Activated T-cell treated with anti-CD3 and anti-CD28 coated beads, Interleukin-2, amount 50 U/mL, for 1 hour (primary cell): ENCODE measurements around the gene ENTREP1.
"Not testable (repeated sequence)": the region's sequence is repeated elsewhere in the genome, so short reads cannot be mapped to it uniquely, and the experiment has no call there.

Source experiments
- DNase-seq: peaks from one replicate; pipeline ENCODE4 v3.0.0-alpha.2; 2020

The ENTREP1 gene

GRCh38 chr9:69377291-69377690, 52.3 kb downstream of the ENTREP1 start:
- DNase-seq = no peak

- DNase-seq = no peak
These were observed 53.0 kb downstream of the ENTREP1 start for GRCh38 chr9:69377981-69378380.

DNA sequence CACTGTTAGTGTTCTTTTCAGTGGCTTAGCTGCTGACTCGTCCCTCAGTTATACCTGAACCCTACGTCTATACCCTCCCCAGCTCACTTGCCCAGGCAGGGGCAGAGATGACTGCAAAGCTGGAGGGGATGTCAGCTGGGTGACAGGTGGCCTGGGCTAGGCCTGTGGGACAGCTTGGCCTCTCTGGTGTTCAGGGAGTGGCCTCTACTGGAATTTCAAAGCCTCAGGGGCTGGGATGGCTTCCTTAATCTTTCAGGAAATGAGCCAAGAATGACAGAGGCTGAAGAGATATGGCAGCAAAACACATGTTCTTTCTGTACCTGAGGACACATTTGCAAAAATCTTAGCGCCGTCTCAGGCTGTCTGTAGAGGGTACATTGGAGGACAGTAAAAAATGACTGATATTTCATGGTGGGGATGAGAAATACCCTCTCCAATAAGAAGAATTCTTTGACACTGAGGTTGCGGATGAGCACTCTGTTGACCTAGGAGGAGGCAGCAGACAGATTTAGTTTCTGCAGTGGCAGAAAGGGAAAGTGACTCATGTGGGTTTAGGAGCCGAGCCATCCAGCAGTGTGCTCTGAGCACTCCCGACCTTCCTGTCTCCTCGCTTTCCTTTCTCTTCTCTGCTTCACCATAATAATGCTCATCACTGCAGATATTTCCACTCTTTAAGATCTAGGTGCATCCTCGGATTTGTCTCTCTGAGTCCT, 54.4 kb downstream of the ENTREP1 start:
- no peak for DNase-seq

- no peak for DNase-seq
These were observed 55.3 kb downstream of the ENTREP1 start for GRCh38 chr9:69380301-69380700.

DNA sequence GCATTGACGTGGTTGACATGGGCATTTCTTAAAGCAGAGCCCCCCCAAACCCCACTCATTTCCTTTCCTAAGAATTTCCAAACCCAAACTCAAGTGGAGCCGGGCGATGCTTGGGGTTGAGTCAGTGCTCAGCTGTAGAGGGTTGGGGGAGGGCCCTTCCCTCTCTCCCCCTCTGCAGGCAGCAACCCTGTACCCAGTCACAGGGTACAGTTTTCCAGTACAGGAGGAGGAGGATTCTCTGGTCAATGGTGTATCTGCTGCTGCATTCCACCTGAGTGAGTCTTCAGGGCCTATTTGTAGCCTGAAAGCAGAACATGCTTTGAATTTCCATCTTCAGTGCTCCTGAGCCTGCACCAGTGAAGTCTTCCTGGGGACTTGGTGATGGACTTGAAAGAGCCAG, 55.8 kb downstream of the ENTREP1 start:
- no peak for DNase-seq

- DNase-seq = no peak
These were observed 57.1 kb downstream of the ENTREP1 start for GRCh38 chr9:69382135-69382534.

DNA sequence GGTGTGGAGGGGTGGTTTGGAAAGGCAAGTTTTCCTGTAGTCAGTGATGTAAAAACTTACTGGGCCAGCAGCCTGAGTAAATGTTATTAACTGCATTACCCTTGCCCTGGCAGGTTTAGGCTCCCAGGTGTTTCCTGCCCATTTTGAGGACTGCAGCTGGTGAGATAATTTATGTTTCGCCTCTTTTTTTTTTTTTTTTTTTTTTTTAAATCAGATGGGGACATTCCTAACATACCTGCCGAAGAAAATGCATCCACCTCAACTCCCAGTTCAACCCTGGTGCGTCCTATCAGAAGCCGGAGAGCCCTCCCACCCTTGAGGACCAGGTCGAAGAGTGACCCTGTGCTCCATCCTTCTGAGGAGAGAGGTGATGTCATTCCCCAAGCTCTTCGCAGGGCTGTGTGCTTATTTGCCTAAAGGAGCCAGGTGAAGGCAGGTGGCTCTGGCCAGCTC, 60.6 kb downstream of the ENTREP1 start:
- DNase-seq = no peak

- no peak for DNase-seq
These were observed 61.6 kb downstream of the ENTREP1 start for GRCh38 chr9:69386651-69387050.

GRCh38 chr9:69388596-69388995, 63.6 kb downstream of the ENTREP1 start:
- no peak for DNase-seq

GRCh38 chr9:69389437-69389995, 64.5 kb downstream of the ENTREP1 start:
- no peak for DNase-seq

DNA sequence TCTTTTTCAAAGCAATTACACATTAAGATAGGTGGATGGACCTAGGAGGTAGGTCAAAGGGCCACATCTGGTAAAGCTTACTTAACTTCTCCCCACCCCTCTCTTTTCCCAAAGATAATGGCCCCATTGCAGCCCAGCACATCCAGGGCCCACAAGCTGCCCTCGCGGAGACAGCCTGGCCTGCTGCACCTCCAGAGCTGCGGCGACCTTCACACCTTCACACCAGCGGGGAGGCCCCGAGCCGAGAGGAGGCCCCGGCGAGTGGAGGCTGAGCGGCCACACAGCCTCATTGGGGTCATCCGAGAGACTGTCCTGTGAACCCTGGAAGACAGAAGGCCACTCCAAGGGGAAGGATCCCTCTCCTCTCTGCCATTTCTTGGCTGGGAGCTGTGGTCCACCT, 66.5 kb downstream of the ENTREP1 start:
- DNase-seq = no peak

DNA sequence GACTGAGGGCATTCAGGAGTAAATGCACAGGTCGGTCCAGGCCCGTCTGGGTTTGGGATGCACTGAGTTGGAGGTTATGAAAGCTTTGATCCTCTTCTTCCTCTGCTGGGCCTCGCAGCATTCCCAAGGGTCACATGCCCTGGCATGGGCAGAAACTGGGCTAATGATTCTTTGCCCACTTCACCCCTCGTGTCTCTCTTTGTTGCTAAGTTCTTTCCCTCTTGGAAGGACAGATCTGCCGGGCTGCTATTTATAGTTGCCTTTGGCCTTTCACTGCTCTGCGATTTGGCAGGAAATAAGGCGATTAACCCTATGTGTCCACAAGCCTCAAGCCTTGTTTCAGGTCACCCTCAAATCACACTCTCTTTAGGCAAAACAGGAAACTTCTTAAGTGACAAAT, 66.9 kb downstream of the ENTREP1 start:
- no peak for DNase-seq

GRCh38 chr9:69392826-69393225, 67.8 kb downstream of the ENTREP1 start:
- no peak for DNase-seq

- no peak for DNase-seq
These were observed 68.4 kb downstream of the ENTREP1 start for GRCh38 chr9:69393425-69393824.

GRCh38 chr9:69395718-69396117, 70.7 kb downstream of the ENTREP1 start:
- no peak for DNase-seq

- no peak for DNase-seq
These were observed 71.7 kb downstream of the ENTREP1 start for GRCh38 chr9:69396759-69397158.

DNA sequence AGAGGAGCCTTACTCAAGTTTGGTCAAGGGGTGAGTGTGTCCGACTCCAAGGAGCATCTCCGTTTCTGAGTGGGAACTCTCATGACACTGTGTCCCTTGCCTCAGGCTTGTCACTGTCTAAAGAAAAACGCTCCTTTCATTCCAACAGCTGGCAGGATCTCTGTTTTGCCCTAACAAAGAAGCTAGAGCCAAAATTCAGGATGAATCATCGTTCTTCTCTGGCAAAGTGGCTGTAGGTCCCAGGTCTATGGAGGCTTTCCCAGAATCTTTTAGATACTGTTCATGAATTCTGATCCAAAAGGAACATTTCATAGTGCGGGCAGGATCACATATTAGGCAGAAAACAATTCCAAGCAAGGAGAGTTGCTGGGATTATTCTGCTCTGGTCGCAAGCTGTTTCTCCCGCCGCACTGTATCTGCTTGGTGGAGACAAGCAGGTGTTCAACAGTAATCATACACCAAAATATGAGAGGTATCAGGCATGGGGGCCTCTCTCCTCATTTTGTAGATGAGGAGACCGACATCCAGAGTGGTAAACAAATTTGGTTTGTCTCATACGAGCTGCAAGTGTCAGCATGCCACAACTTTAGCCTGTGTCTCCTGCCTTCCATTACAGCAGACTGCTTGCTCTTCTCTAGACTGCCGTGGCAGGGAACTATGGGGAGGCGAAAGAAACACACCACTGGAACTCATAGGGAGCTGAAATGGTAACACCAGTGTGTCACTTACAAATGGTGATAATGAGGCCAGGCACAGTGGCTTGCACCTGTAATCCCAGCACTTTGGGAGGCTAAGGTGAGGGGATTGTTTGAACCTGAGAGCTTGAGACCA, 72.6 kb downstream of the ENTREP1 start:
- no peak for DNase-seq

DNA sequence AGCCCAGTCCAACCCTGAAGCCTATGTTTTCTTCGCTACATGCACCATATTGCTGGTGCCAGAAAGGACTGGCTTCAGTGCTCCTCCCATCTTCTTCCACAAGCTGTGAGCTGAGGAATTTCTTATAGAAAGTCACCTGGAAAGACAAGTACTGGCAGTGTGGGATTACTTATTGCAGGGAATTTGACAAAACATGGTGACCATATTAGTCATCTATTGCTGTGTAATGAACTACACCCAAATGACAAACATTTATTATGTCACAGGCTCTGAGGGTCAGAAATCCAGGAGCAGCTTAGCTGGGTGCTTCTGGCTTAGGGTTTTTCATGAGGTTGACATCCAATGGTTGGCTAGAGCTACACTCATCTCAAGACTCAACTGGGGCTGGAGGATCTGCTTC, 75.5 kb downstream of the ENTREP1 start:
- no peak for DNase-seq

- not testable (repeated sequence) for DNase-seq
These were observed 84.9 kb downstream of the ENTREP1 start for GRCh38 chr9:69409936-69410335.

GRCh38 chr9:69411246-69411645, 86.2 kb downstream of the ENTREP1 start:
- DNase-seq = no peak

GRCh38 chr9:69411931-69412740, 87.1 kb downstream of the ENTREP1 start:
- no peak for DNase-seq

DNA sequence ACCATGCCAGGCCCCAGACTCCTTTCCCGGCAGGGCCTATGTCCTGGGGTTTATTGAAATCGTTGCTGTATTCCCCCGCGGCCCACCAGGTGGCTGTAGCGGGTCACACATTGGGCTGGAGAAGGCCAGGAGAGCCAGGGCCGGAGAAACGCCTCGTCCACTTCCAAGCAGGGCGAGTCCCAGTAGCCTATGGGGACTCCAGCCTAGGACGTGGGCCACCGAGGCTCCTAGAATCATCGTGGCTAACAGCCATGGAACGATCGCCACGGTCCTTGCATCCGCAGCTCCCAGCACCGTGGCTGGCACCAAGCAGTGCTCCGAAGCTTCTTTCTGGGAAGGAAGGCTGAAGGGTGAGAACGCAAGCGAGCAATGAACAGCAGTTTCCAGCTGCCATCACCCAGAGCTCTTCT, 87.7 kb downstream of the ENTREP1 start:
- no peak for DNase-seq

DNA sequence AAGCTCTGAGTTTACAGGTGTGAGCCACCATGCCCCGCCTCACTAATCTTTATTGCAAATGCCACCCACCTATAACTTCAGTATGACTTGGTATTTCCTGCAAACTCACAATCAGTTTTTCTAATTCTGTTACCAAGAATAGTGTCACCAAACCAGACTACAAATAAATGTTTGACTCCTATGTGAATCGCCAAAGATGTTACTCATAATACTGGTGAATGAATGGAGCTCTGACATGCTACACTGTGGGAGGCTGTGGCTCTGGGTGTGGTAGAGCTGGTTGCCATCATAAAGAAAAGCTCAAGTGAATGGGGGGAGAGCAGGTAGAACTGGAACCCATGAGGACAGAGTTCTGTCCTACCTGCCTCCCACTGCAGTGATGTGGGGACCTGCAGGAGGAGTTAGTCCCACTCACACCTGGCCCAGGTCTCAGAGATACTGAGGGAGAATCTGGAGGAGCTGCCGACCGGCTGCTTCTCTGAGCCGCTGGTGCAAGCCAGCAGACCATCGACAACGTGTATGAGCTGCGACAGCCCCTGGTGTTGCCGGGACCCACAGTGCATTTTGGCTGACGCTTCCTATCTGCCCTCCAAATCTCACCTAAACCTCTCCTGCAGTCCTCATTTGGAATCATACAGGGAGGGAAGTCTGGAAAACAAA, 95.7 kb downstream of the ENTREP1 start:
- no peak for DNase-seq
